Amygdala (tissue), 56 donors: ENCODE measurements around the gene HOXC13.

Source experiments
- DNase-seq, 56 donors: peaks; one replicate each; lab custom pipeline; 2025; lab: John Stamatoyannopoulos, UW

Gene HOXC13

DNA sequence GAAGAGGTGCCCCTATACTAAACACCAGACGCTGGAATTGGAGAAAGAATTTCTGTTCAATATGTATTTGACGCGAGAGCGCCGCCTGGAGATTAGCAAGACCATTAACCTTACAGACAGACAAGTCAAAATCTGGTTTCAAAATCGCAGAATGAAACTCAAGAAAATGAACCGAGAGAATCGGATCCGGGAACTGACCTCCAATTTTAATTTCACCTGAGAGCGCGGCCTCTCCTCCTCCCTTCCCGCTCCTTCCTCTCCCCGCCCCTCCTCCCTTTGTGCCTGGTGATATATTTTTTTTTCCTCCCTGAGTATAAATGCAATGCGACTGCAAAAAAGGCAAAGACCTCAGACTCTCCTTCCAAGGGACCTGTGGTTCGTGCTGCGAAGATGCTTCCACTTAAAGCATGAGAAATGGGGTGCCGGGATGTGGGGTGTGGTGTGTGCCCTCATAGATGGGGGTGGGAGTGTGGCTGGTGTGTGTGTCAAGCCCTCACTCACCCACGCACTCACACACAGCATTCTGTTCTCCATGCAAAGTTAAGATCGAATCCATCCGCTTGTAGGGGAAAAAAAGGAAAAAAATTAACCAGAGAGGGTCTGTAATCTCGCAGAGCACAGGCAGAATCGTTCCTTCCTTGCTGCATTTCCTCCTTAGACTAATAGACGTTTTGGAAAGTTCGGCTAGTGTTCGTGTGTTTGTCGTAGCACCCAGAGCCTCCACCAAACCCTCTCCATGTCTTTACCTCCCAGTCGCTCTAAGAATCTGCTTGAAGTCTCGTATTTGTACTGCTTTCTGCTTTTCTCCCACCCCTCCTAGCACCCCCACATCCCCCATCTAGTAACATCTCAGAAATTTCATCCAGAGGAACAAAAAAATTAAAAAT is 50.8 kb downstream of the HOXC13 start:
- DNase-seq: peak in 4 of 56 donors; percentile 3 to 21 (median 10)

DNA sequence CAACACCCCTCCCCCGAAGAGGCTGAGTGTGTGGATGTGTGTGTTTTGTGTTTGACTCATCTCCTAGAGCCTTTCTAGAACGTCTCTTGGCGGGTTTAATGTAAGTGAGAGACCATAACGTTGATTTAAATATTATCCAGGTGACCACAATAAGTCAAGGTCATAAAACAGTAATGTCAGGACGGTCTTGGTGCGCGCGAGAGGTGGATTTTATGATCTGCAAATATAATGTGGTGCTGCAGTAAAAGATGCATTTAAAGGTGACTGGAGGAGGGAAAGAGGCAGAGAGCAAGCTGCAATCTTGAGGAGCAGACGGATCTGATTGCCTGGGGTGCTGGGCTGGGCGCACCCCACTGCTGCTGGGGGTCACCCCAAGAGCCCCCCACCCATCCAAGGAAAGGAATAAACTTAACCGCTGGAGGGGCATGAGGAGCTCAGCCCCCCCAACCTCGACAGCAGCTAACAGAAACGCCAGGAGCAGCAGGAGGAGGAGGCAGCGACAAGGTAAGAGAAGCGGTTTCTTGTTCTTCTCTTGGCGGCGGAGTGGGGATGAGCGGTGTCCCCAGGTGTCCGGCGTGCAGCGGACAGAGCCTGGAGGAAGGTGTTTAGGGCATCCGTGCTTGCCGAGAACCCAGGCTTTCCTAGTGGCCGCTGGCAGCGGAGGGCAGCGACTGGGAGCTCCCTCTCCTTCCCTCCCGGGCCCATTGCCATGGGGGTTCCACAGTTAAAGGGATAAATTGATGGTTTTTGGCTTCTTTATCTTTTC is 51.9 kb downstream of the HOXC13 start:
- DNase-seq: no peak

DNA sequence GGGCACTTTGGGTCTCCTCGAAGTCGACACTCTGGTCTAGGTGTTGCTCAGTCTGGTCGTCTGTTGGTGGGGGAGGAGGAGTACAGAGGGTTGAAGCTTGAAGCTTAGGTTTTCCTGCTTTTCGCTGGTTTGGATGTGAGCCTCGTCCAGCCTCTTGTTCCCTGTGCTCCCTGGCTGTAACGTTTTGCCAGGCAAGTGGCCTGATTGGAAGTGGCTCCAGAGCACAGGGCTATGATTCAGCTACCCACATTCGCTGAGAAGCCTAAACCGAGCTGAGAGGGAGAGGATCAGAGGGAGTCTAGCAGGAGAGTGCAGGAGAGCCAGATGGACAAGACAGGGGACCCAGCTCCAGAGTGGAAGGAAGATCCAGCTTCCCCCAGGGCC is 52.4 kb downstream of the HOXC13 start:
- no peak for DNase-seq

DNA sequence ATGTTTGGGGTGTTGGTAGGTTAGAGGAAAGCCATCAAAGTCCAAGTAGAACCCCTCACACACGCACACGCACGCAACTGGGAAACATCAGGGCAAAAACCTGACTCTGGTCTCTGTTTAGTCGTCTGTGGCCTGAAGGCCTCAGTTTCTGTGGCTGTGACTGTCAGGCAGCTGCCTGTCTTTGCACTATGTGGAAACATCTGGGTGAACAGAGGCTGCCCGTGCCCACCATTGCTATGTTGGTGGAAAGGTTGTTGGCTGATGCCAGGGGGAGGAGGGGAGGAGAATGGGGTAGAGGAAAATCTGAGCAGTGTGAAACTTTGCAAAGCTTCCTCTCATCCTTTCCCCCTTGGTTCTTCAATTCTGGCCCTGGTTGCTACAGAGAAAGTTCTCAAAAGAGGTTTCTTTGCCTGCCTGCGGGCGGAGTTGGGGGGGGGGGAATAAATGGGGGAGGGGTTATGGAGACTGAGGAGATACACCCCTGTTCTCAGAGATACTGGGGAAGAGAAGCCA is 53.8 kb downstream of the HOXC13 start:
- no peak for DNase-seq

DNA sequence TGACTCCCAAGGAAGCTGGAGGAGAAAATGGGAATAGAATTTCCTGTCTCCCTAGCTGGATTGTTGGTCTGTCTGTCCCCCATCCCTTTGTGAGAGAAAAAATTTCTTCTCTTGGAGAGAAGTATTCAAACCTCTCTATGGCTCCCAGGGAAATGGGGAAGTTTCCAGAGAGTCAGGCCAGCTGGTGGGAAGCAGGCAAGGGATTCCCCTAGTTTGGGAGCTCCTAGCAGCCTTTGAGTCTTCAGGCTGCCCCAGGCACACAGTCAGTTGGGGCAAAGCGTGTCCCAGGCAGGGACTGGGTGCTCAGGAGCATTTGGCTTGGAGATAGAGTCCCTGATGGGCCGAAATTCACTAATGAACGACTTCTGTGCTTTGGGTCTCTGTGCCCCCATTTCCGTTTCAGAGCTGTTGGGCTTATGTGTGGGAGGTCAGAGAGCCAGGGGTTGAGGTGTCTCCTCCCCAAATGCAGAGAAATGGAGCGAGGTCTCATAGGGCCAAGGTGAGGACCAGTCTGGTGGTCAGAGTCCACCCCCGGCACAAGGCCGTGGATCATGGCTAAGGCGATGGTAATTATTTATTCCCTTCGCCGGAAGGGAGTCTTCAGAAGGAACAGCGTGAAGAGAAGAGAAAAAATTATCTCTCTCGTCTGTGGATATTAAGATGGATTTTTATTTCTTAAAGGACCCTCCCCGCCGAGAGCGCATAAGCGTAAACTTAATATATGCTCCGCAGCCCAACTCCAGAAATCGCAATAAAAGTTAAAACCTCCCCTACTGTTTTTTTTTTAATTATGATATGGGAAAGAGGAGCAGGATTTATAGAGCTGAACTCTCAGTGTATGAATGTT is 54.8 kb downstream of the HOXC13 start:
- no peak for DNase-seq

DNA sequence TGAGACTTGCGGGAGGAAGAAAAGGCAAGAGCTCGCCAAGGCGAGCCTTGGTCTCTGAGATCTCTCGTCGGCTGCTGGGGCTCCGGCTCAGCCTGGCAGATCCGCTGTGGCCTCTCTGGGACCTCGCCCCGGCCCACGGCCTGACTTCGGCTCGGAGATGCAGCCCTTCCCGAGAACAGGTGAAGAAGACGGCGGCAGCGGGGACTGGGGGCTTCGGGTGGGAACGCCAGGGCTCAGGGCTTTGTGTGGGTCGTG is 55.3 kb downstream of the HOXC13 start:
- DNase-seq: no peak

DNA sequence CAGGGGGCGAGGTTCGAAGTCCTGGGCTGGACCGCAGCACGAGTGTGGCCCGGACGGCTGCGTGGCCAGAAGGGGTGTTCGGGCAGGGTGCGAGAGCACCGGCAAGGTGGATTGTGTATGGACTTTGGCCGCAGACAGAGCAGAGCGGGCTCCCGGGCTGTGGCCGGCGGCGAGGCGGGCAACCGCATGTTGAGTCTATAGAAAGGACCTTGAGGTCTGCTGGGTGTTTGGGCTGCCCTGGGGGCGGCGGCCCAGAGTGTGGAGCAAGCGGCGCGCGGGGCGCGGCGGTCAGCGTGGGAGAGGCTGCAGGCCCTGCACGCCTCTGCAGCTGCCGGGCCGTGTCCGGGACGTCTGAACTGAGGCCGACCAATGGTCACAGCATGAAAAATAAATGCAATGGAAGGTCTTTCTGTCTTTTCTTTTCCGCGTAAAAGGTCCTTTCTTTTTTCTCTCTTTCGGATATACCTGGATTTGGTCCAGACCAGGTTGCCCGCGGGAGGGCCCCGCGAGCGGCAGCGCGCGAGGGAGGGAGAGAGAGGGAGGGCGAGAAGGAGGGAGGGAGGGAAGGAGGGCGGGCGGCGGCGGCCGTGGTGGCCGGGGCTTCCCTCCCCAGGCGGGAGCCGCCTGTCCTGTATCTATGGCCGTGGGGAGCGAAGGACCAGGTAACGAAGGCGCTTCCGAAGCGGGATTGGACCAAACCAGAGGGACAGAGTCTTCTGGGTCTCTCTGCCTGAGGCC is 55.8 kb downstream of the HOXC13 start:
- DNase-seq: no peak

DNA sequence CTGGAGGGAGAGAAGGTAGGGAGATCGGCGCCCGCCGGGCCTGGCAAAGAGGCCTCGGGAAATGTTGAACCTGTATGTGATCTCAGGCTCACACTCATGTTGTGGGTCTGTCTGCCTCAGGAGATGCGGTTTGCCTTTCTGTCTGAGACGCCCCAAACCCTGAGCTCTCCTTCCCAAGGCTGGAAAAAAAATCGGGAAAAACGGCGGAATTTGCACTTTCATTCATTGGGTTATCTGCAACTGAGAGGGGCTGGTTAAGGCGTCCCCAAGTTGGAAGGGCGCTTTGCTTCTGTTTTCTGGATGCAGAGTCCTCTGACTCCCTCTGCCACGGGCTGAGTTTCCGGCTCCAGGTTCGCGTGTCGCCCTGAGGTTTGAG is 56.4 kb downstream of the HOXC13 start:
- DNase-seq: no peak

DNA sequence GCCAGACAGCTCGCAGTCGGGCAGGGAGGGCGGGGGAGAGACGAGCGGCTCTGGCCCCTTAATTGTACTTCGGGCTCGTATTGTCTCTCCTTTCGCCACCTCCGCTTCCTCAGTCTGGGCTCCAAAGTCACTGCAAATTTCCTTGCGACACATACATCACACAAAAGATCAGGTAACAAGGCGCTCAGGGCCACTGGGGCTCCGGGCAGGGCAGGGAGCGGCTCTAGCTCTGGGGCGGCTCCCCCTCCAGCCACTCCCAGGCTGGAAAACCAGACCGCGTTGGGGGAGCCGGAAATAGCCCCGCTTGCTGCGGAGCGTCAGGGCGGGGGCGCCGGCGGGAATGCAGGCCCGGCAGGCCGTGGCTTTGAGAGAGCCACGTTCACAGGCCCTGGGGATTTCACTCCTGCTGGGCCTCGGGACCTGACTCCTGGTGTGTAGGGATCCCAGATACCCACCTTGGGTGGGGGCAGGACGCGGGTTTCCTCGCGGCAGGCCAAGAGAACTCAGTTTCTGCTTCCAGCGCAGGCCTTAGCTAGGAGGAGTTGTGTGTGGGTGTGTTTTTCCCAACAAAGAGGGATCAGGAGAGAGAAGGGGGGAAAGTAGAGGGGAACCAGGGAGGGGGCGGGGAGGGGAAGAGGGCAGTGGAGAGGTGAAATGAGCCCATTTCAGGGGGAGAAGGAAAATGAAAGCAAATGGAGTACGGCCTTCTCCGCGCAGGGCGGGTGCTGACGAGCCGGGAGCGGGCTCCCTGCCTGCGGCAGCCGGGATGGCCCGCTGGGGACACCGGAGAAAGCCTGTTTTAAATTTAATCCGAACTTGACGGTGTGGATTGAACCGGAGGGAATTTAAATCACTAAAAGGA is 57.0 kb downstream of the HOXC13 start:
- no peak for DNase-seq
